Mesenteric fat pad (tissue), 1 donor: ENCODE measurements around the gene PRKG1. TPM values are rescaled to one million over a fixed set of nuclear protein-coding genes. Genes with fewer than 3 reads are reported as not detected.
"Not testable (repeated sequence)": the region's sequence is repeated elsewhere in the genome, so short reads cannot be mapped to it uniquely, and the experiment has no call there.

Source experiments
- DNase-seq: peaks from one replicate; pipeline ENCODE4 v3.0.0-alpha.2; 2020; ENCODE audit warnings: low spot score
- total RNA-seq: library from RNA; stranded (reverse); fragmentation: NEBNext Ultra II Directional; extraction: Animal tissue kit (Norgen Biotek cat#: 25700); gene quantifications from one replicate; pipeline ENCODE4 v1.2.1, GENCODE V29; 2021
- donor health status: DM: yes; HTN: yes; CAD: no.

Gene PRKG1
- total RNA-seq, 1 donor from 2014 or later = 12.9 TPM

DNA sequence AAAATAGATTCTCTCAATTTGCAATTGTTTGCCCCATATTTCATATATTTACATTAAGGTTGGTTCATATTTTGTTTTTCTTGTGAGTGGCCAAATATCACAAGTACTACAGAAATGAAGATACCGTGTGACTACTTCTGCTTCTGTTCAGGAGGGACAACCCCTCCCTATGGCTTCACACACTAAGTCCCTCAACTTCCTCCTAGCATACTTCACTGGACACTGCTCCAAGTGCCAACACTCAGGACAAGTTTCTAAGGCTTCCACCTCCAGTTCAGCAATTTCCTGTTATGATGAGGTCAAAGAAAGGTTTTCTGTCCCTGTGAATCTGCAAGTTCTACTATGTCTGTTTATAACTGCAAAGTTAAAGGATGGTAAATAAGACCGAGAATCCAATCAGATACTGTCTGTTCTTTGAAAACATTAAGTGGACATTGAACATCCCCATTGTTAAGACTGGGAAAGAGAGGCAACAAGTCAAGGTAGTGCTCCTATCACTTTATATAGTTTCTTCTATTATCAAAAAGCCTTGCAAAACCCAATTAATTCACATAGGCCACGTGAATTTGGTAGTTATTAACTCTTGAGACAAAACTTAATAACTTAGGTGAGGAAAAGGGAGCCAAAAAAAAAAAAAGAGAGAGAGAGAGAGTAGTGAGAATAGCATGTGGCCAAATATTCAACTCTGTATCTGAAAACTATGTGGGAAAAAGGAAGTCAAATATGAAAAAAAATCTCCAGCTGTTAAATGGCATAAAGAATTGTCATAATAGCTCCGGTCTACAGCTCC, 1158.5 kb downstream of the PRKG1 start:
- DNase-seq = no peak

DNA sequence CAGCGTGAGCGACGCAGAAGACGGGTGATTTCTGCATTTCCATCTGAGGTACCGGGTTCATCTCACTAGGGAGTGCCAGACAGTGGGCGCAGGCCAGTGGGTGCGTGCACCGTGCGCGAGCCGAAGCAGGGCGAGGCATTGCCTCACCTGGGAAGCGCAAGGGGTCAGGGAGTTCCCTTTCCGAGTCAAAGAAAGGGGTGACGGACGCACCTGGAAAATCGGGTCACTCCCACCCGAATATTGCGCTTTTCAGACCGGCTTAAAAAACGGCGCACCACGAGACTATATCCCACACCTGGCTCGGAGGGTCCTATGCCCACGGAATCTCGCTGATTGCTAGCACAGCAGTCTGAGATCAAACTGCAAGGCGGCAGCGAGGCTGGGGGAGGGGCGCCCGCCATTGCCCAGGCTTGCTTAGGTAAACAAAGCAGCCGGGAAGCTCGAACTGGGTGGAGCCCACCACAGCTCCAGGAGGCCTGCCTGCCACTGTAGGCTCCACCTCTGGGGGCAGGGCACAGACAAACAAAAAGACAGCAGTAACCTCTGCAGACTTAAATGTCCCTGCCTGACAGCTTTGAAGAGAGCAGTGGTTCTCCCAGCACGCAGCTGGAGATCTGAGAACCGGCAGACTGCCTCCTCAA, 1159.2 kb downstream of the PRKG1 start:
- not testable (repeated sequence) for DNase-seq

DNA sequence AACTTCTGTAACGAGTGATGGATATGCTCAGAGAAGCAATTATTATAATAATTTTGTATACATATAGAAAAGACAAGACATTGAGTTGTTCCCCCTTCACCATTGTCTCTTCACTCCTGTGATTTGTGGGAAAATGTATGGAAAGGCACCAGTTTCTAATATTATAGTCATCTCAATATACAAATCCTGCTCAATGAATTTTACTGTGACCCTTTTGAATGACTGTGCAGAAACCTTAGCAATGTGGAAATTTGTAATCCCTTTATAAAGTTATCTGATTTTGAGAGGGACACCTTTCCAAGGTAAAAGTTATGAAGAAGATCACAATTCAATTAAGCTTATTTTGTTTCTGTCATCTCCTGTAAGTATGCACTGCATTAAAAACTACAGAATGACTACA, 1165.5 kb downstream of the PRKG1 start:
- no peak for DNase-seq

DNA sequence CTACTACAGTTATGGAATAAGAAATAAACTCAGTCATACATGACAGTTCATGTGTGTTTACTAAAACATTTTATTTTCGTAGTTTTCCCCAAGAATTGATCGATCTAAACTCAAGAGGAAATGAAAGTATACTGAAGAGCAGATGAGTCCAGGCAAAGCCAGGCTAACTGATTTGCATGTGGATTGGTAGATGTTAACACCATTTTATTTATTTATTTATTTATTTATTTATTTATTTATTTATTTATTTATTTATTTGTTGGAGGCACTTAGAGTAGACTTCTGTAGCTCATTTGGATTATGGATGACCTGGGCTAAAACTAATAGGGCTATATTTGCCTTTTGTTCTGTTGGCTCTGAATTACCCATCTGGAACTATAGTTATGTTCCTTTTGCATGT, 1171.3 kb downstream of the PRKG1 start:
- DNase-seq = no peak

DNA sequence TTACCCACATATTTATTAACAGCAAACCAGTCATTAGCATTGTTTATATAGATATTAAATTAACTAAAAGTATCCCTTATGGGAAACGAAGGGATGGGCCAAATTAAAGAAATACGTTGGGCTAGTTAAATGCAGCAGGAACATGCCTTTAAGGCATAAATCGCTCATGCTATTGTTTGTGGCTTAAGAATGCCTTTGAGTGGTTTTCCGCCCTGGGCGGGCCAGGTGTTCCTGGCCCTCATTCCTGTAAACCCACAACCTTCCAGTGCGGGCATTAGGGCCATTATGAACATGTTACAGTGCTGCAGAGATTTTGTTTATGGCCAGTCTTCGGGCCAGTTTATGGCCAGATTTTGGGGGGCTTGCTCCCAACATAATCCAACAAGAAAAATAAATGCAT, 1173.6 kb downstream of the PRKG1 start:
- DNase-seq = not testable (repeated sequence)

DNA sequence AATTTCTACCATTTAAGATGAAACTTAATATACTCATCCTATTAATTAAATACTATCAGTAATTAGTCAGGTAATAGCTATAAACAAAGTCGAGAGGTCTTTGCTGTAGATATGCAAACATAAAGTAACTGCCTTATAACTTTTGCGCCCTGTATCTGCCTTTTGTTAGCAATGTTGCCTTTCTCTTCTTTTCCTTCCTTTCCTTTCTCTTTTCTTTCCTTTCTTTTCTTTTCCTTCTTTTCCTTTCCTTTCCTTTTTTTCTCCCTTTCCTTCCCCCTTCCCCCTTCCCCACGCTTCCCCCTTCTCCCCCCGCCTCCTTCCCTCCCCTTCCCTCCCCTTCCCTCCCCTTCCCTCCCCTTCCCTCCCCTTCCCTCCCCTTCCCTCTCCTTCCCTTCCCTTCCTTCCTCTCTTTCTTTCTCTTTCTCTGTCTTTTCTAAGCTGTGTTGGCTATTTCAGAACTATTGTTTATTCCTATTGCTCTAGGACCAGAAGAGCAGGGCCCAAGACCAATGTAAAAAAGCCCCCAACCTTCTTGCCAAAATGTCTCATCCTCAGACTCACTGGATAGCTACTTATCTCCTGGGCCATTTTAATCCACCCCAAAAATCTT, 1174.5 kb downstream of the PRKG1 start:
- no peak for DNase-seq

DNA sequence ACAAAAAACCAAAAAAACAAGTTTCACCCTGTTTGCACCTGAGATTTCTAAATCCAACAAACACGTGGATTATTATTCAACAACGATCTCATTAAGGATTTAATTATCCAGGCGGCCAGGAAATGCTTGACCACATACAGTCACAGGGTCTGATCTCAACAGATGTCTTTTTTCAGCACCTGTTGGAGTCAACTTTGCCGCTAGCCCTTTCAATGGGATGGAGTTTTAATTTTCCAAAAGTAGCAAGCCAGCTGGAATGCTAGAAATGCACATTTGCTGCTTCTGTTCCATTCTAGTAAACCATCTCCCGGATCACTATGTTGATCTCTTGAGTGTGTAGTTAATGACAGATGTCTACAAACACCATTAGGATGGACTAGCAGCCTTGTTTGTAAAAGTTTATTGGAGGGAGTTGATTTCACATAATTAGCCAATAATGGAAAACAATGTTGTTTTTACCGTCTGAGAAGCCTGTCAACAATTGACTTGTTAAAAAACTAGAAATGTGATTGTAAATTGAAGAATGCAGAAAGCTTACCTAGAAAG, 1175.6 kb downstream of the PRKG1 start:
- no peak for DNase-seq

DNA sequence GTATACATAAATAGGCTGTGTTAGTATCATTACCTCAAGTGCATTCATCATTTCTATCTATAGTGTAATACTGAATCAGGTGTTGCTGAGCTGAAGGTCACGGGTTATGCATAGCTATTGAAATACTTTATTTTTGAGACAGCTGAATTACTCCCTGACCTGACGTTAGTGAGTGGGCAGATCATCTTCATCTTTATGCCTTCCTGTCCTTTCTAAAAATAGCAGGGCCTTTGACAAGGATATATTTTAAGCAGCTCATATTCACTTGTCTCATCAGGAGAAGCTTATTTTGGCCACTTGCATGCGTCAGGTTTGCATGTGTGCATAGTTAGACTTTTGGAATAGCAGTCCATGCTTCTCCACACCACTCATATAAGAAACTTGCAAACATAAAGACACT, 1176.2 kb downstream of the PRKG1 start:
- no peak for DNase-seq

DNA sequence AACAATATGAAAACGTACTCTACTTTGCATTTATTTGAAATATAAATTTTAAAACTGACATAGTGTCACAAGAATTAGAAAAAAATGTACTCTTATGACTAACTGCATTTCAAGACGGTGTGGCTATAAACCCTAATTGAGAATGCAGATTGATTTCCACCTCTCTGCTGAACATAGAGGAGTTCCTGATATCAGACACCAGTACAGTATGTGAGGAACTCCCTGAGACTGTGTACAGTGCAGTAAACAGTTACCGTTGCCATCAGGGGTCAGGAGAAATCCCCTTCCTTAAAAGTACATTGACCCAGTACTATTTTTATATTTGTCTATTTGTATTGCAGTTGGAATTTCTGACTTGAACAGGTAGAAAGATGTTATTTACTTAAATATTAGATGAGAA, 1178.0 kb downstream of the PRKG1 start:
- DNase-seq = no peak

DNA sequence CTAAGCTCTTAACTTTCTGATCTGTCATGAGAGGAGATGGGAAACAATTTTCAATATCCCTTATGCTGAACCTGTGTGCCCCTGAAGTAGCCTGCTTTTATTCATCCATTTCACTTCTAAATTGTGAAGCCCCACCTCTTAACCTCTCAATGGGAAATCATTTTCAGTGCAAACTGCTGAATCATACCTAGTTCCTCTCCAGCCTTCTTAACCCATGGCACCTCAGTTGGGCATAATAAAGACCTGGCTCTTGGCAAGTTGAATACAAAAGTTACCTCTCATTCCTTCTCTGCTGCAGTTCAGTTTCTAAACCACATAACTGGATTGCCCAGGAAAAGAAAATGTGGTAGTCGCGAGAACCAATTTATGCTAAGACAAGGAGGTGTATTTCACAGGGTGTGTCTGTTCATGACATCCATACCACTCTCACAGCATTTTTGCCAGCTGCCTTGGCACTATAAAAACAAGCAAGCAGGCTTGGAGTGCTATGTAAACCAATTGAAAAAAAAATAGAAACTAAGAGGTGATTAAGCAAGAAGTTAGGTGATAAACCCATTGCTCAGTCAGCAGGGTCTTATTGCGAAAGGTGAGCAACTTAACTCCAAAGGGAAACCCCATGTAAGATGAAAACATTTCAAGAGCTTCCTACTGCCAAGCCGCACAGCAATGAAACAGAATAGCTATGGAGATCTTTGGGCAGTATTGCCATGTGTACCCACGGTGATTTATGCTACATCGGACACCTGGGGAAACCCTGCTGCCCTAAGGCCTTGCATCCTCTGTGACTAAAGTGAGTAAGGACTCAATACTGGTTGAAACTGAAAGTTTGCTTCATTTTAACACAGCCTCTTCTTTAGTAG, 1182.8 kb downstream of the PRKG1 start:
- no peak for DNase-seq

DNA sequence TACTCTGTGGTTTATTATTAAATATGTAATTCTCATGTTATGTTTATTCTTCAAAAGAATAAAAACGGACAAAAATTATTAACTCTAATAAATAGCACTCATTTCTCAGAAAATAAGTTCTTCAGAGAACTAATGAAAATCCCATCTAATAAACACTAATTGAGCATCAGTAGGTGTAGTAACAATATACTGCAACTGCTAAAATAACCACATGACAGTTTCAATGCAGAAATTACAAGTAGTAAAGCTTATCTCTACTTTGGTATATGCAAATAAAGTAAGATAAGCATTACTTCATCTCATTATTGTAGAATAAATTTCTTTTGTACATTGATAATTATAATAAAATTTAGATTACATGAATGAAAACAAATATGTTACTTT, 1183.4 kb downstream of the PRKG1 start:
- no peak for DNase-seq

DNA sequence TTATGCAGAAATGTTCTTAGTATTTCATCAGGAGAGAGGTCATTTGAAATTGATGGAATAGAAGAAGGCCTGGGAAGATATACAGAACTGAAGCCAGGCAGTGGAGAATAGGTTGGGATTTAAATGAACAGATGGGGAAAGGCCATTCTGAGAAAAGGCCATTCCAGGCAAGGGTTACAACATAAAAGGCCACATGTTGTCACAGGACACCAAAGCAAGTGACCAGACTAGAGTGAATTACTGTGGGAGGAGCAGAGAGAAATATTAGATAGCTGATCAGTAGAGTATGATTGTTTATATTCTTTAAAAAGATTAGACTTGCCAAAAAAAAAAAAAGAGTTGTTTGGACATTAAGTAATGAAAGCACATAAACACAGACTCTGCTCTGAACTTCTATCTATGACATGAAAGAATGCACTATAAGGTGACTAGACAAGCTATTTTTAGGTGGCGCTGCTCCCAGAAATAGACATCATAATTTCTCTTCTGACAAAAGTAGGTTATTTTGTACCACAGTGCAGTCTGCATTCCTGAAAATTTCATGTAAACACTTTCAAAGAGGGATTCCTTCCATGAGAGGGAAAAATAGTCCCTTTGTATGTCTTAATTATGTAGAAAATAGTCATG, 1184.6 kb downstream of the PRKG1 start:
- no peak for DNase-seq

DNA sequence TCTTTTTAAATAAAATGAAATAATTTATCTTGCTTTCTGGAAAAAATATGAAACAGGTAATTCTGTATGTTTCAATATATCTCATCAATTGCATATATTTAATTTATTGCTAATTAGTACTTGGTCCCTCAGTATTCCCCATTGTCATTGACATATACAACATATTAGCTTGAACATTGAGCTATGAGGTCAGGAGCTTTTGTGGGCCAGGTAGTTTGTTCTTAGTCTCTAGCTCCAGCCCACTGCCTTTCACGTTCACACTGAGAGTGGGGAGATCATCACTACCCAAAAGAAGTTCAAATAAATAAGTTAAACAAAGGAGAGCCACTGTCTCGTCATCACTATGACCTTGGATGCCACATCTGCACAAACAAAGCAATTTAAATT, 1185.1 kb downstream of the PRKG1 start:
- DNase-seq = no peak

DNA sequence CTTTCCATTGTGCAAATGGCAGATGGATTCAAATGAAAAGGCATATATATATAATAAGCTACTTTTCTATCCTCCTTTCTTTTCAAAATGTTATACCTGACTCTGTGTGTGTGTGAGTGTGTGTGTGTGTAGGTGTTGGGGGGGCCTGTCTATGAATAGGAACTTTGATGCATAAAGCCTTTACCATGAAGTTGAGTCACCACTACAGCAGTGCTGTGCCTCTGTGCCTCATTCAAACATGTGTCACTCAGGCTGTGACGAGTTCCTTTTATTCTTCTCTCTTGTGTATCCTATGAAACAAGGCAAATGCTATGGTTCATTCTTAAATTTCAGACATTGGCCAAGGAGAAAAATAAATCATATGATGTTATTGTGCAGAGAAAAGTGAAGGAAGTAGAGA, 1187.1 kb downstream of the PRKG1 start:
- DNase-seq = no peak

DNA sequence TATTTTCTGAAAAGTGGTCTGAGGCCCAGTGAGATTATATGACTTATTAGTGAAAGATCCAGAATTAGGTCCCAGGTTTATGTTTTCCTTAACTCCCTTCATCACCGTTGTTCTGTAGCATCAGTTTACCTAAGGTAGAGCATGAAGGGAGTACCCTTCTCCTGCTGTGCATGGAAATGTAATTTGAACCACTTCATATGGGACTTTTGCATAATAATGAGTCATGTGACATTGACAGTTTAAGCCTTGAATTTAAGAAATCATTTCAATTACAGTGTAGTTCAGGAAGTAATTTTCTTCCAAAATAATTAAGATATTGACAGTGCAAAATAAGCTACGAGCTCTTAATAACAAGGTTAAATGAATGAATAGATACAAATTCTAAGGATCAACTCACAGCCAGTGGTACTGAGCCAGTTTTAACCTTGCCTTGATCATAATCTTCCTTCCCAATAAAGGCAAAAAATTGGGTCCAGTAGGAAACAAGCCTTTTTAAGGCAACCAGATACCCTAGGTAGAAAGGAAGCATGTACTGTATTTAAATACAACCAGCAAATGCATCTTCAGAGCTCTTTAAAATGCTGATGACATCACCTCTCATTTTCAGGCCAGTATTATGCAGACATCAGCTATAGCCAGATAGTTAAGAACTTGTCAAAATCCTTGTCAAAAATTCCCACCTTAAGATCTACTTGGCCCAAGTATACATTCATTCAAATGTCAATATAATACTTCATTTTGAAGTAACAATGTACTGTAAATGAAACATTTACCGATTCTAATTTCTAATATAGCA, 1191.0 kb downstream of the PRKG1 start:
- DNase-seq = no peak

DNA sequence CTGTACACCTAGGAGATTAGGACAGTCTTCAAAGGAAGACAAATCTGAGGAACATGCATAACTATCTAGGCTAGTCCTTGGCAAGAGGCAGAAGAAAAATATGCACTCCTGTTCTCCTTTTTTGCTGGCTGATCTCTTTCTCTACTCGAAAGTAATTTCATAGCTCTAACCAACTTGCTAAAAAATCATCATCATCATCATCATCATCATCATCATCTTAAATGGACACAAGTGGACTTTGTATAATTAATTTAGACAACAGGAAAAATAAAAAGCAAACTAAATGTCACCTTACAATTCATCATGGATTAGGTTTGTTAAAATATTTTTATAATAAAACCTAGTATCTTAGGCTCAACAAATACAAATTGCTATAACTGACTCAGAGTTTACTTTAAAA, 1192.6 kb downstream of the PRKG1 start:
- DNase-seq = no peak

DNA sequence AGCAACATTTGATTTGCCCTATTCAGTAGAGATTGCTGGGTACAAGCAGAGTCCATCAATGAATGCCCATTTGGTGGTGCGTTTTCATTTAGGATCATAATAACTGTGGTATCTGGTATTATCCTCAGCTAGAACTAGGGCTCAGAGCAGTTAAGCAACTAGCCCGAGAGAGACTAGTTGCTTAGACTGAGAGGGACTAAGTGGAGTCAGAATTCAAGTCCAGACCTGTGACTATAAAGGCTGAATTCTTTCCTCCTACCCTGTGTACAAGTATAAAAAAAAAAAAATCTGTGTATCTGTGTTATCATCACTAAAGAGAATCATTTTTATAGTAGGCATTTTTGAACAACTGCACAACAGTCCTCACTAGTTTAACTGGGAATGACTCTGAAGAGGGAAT, 1194.5 kb downstream of the PRKG1 start:
- no peak for DNase-seq

DNA sequence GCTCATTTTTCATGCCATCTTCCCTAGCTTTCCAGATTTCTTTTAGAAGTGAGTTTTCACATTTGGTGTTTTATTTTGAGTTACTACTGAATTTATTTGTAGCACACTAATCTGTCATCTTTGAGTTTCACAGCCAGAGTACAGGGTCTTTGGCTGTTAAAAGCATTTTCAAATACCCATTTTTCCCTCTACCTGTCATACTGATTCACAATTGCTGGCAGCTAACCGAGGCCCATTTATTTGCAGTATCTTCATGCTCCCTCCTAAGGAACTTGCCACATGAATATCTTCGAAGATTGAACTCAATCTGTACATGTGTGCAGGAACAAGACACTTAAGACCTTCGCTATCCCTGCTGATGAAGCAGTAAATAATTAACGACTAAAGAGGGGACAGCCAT, 1194.9 kb downstream of the PRKG1 start:
- DNase-seq = no peak

DNA sequence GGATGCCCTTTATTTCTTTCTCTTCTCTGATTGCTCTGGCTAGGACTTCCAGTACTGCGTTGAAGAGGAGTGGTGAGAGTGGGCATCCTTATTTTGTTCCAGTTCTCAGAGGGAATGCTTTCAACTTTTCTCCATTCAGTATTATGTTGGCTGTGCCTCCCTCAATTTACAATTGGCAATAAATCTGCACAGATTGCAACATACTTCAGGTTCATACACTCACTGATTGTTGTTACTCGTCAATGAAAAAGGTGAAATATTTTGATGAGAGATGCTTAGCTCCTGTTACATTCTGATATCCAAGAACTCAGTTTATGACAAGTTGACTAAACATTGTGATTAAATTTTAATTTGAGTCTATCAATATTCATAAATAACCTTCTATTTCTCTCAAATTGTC, 1201.9 kb downstream of the PRKG1 start:
- DNase-seq = no peak

DNA sequence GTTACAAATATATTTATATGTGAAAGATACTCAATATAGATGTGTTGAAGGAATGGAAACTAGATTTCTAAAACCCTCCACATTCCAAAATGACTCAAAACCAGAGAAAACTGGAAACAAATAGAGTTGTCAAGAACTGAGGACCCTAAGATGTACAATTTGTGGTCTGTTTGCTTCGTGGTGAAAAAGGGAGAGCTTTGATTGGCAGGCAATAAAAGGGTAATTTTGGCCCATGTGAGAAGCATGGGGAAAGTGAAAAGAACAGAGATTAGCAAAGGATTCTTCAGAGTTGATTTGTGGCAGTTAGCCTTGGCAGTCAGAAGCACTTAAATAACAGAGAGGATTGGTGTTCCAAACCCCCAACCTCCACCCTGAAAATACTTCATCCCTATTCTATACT, 1202.7 kb downstream of the PRKG1 start:
- no peak for DNase-seq
